B cell (primary cell): ENCODE results near the gene YAP1. TPM values are rescaled to one million over a fixed set of nuclear protein-coding genes. Genes with fewer than 3 reads are reported as not detected.

Experiments
- ATAC-seq: fragments of 200-7000 bp; cut with Tn5 transposase; one replicate; pipeline ENCODE4 v1.10.0; 2021; ENCODE audit warnings: low read depth, mild to moderate bottlenecking, moderate number of reproducible peaks, moderate library complexity
- CTCF ChIA-PET: fragments of 350-600 bp; sonication (Branson Sonifier 250); formaldehyde crosslinking; loops from one replicate; lab custom pipeline; 2021; ENCODE audit warnings: antibody characterized with exemption, inconsistent platforms; lab: Charles Lee
- POLR2A ChIA-PET: fragments of 350-600 bp; sonication (Branson Sonifier 250); formaldehyde crosslinking; loops from one replicate; lab custom pipeline; 2021; ENCODE audit warnings: antibody characterized with exemption; lab: Charles Lee
- DNase-seq: peaks from one replicate; pipeline ENCODE4 v3.0.0; 2013
- H2AFZ ChIP-seq: 2 replicates; pipeline ENCODE4 v1.6.1; 2012; ENCODE audit warnings: mild to moderate bottlenecking, low read depth, low read length; ENCODE audit not compliant: insufficient read depth, poor library complexity, severe bottlenecking
- H3K27ac ChIP-seq, 2 donors: 1 replicate in 1 of 2; 2 replicates in 1 of 2; pipeline ENCODE4 v1.5.1; 2012 to 2013; ENCODE audit warnings: low read length in 2 of 2, mild to moderate bottlenecking in 2 of 2, moderate library complexity in 1 of 2
- H3K27me3 ChIP-seq, 4 experiments: fragments of 200-600 bp in 1 of 4; sonication (generic) in 1 of 4; replicated peaks in 1 of 4; 1 replicate in 2 of 4; 2 replicates in 2 of 4; pipeline versions ENCODE4 v1.6.1 to v1.7.0; 2013 to 2016; ENCODE audit warnings: low read length in 3 of 4, mild to moderate bottlenecking in 2 of 4, mixed read lengths in 1 of 4, moderate library complexity in 1 of 4; ENCODE audit not compliant: insufficient read depth in 4 of 4, control insufficient read depth in 3 of 4; ENCODE audit errors: control extremely low read depth in 1 of 4
- H3K36me3 ChIP-seq, 2 experiments: replicated peaks in 1 of 2; 1 replicate in 1 of 2; 2 replicates in 1 of 2; pipeline versions ENCODE4 v1.6.1 to v1.7.1; 2013; ENCODE audit warnings: low read length in 1 of 2; ENCODE audit not compliant: insufficient read depth in 2 of 2, control insufficient read depth in 1 of 2; ENCODE audit errors: control extremely low read depth in 1 of 2, extremely low read depth in 1 of 2
- H3K4me1 ChIP-seq, 2 donors: fragments of 200-600 bp in 1 of 2; sonication (generic) in 1 of 2; 1 replicate in 1 of 2; 2 replicates in 1 of 2; pipeline versions ENCODE4 v1.5.1 to v1.6.1; 2013 to 2017; ENCODE audit warnings: low read length in 2 of 2; ENCODE audit not compliant: control insufficient read depth in 2 of 2, insufficient read depth in 2 of 2
- H3K4me2 ChIP-seq: replicated peaks from 2 replicates; pipeline ENCODE3; 2012; ENCODE audit warnings: mild to moderate bottlenecking, low read depth, low read length; ENCODE audit not compliant: poor library complexity, severe bottlenecking
- H3K4me3 ChIP-seq, 5 experiments: fragments of 200-600 bp in 1 of 5; sonication (generic) in 1 of 5; 1 replicate in 3 of 5; 2 replicates in 2 of 5; pipeline versions ENCODE4 v1.5.1 to v1.7.0; 2011 to 2016; ENCODE audit warnings: low read length in 4 of 5, mild to moderate bottlenecking in 4 of 5, low read depth in 2 of 5, control low read depth in 1 of 5, moderate library complexity in 1 of 5; ENCODE audit not compliant: insufficient read depth in 1 of 5; ENCODE audit errors: control extremely low read depth in 1 of 5, extremely low read depth in 1 of 5
- H3K79me2 ChIP-seq: fragments of 200-600 bp; sonication (generic); one replicate; pipeline ENCODE4 v1.6.0; 2016; ENCODE audit warnings: low read length; ENCODE audit not compliant: control insufficient read depth, insufficient read depth
- H3K9ac ChIP-seq: fragments of 200-600 bp; sonication (generic); 2 replicates; pipeline ENCODE4 v1.6.1; 2017; ENCODE audit warnings: mild to moderate bottlenecking, low read length, moderate library complexity
- H3K9me3 ChIP-seq, 3 donors: one replicate each; pipeline versions ENCODE4 v1.6.1 to v1.7.1; 2013; ENCODE audit warnings: low read length in 2 of 3; ENCODE audit not compliant: control insufficient read depth in 2 of 3, insufficient read depth in 1 of 3; ENCODE audit errors: control extremely low read depth in 1 of 3
- H4K20me1 ChIP-seq: 2 replicates; pipeline ENCODE4 v1.6.0; 2012; ENCODE audit warnings: mild to moderate bottlenecking, low read length; ENCODE audit not compliant: insufficient read depth, control insufficient read depth, poor library complexity, severe bottlenecking
- H3K27ac Mint-ChIP-seq: one replicate; pipeline ENCODE4 v1.8.0; 2021; ENCODE audit warnings: mixed read lengths
- H3K27me3 Mint-ChIP-seq: one replicate; pipeline ENCODE4 v1.8.0; 2021; ENCODE audit warnings: mixed read lengths
- H3K4me1 Mint-ChIP-seq: one replicate; pipeline ENCODE4 v1.8.0; 2021; ENCODE audit warnings: mixed read lengths
- H3K4me3 Mint-ChIP-seq: one replicate; pipeline ENCODE4 v1.8.0; 2021; ENCODE audit warnings: mixed read lengths
- H3K9me3 Mint-ChIP-seq: one replicate; pipeline ENCODE4 v1.8.0; 2022; ENCODE audit warnings: mixed read lengths; ENCODE audit not compliant: insufficient read depth
- CTCF ChIP-seq: fragments of 200-600 bp; IDR thresholded peaks from one replicate; pipeline ENCODE4 v1.8.0; 2022; ENCODE audit warnings: antibody characterized with exemption, mild to moderate bottlenecking
- EZH2 ChIP-seq: IDR thresholded peaks from 2 replicates; pipeline ENCODE4 v1.6.1; 2012; ENCODE audit warnings: borderline replicate concordance, low read depth, mild to moderate bottlenecking, moderate library complexity, low read length; ENCODE audit not compliant: insufficient read depth, poor library complexity, severe bottlenecking
- WGBS: methylation state at CpG from one replicate; pipeline ENCODE4 v1.1.5; 2013; ENCODE audit warnings: missing lambda C conversion rate; ENCODE audit not compliant: insufficient coverage; 5-methylcytosine and 5-hydroxymethylcytosine counted together
- intact Hi-C: fragments of 100-400 bp; cut with micrococcal nuclease; formaldehyde crosslinking; loops from one replicate; pipeline ENCODE4 v1.10.0; 2022
- polyA plus RNA-seq: library from polyadenylated mRNA; depleted of rRNA; stranded (reverse); fragments of >200 nt; gene quantifications from 2 replicates; pipeline ENCODE4 v1.2.3, GENCODE V29; 2012
- total RNA-seq, 2 donors: library from RNA; stranded (reverse); fragments of 120-200 nt in 1 of 2; gene quantifications; 1 replicate in 1 of 2; 2 replicates in 1 of 2; pipeline versions ENCODE4 v1.2.3 to v1.2.4, GENCODE V29; 2013 to 2022

Gene YAP1
- total and polyA plus RNA-seq, 2 donors (not counting 1 experiment from before 2014, with no cell fraction given) = not detected

DNA sequence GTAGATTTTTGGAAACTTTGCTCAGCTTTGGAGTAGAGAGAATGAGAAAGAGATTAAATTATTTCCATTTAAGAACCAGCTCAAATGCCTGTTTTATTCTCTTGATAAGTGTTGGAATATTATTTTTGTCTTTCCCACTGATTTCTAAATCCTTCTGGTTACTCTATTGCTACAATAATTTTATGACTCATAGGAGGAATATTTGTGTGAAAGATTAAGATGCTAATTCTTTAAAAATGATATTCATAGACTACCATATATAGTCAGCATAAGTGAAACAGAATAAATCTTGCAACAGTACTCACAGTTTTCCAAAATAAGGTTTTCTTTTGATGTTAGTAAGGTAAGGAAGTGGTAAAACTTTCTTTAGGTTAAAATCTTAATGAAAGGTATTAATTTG, 60.9 kb downstream of the YAP1 start:
- DNase-seq = no peak
- Histone ChIP-seq H3K4me3 (no peak overlapping the region), H3K9ac (no peak overlapping the region), H3K27ac (no peak overlapping the region), H3K9me3 (no peaks in the 10 kb centered on the region), H3K36me3 (no peaks in the 10 kb centered on the region), H3K4me2 (no peak overlapping the region), H4K20me1 (no peaks in the 10 kb centered on the region), H3K79me2 (no peaks in the 10 kb centered on the region), H2AFZ (no peak overlapping the region), H3K27me3 (peaks cover 0 to 7% (median 0%) of the 10 kb centered on the region in 4 experiments), H3K4me1 (no peaks in the 10 kb centered on the region)
- POLR2A ChIA-PET = no interaction called here
- ATAC-seq = no peak
- Mint-ChIP-seq H3K4me3 (no peak overlapping the region), H3K27me3 (peaks cover 23% of the 10 kb centered on the region), H3K4me1 (no peaks in the 10 kb centered on the region), H3K27ac (no peak overlapping the region), H3K9me3 (no peaks in the 10 kb centered on the region)
- intact Hi-C loops = no loop called here
- no peak for TF ChIP-seq CTCF
- no peak for TF ChIP-seq EZH2
- CTCF ChIA-PET = no interaction called here

- Histone ChIP-seq H3K9me3 (no peaks in the 10 kb centered on the region), H2AFZ (no peak overlapping the region), H3K4me1 (no peaks in the 10 kb centered on the region), H3K4me3 (no peak overlapping the region), H3K36me3 (no peaks in the 10 kb centered on the region), H3K4me2 (no peak overlapping the region), H3K27ac (no peak overlapping the region), H3K27me3 (peaks cover 0 to 7% (median 0%) of the 10 kb centered on the region in 4 experiments), H3K9ac (no peak overlapping the region), H3K79me2 (no peaks in the 10 kb centered on the region), H4K20me1 (no peaks in the 10 kb centered on the region)
- TF ChIP-seq CTCF = no peak
- no peak for TF ChIP-seq EZH2
- Mint-ChIP-seq H3K4me1 (no peaks in the 10 kb centered on the region), H3K4me3 (no peak overlapping the region), H3K9me3 (no peaks in the 10 kb centered on the region), H3K27me3 (peaks cover 25% of the 10 kb centered on the region), H3K27ac (no peak overlapping the region)
- intact Hi-C loops = no loop called here
- ChIA-PET CTCF (interaction anchor here (0.6 kb wide), 1 partner anchor 11 kb away, joined by 4 read pairs; no protein-coding TSS in a partner anchor), POLR2A (interaction anchor here (0.6 kb wide), 1 partner anchor 157 kb away, joined by 3 read pairs; no protein-coding TSS in a partner anchor)
- no peak for ATAC-seq
- DNase-seq = no peak
- WGBS = 92% methylated on average over 2 of the region's 6 CpGs
Measured at GRCh38 chr11:102172127-102172848, 62.0 kb downstream of the YAP1 start.
